H1 (cell line): ENCODE measurements around the gene ZC3H12C. TPM values are rescaled to one million over a fixed set of nuclear protein-coding genes. Genes with fewer than 3 reads are reported as not detected.

ENCODE experiments used
- CHD7 ChIP-seq: fragments of 300-600 bp; sonication (generic); IDR thresholded peaks from 2 replicates; pipeline ENCODE4 v1.7.1; 2012; ENCODE audit warnings: low read length, moderate library complexity, mild to moderate bottlenecking, inconsistent platforms; ENCODE audit not compliant: insufficient replicate concordance
- GABPA ChIP-seq: IDR thresholded peaks from 2 replicates; pipeline ENCODE4 v1.6.1; 2011; ENCODE audit warnings: mild to moderate bottlenecking, low read length, moderate library complexity, borderline replicate concordance; ENCODE audit not compliant: insufficient read depth
- KDM1A ChIP-seq: fragments of 200-600, 300-600 bp; sonication (generic); IDR thresholded peaks from 2 replicates; pipeline ENCODE4 v1.7.1; 2016; ENCODE audit warnings: mild to moderate bottlenecking, low read length, borderline replicate concordance
- POU5F1 ChIP-seq: IDR thresholded peaks from 2 replicates; pipeline ENCODE4 v1.6.1; 2011; ENCODE audit warnings: low read depth, mild to moderate bottlenecking, low read length, moderate library complexity
- RAD21 ChIP-seq, 2 experiments: IDR thresholded peaks in 1 of 2; conservative IDR thresholded peaks in 1 of 2; 2 replicates each; pipeline ENCODE4 v1.6.1; 2011; ENCODE audit warnings: low read depth in 2 of 2, low read length in 2 of 2, improper control_type of control experiment in 1 of 2, inconsistent platforms in 1 of 2, mild to moderate bottlenecking in 1 of 2, moderate library complexity in 1 of 2
- TAF7 ChIP-seq: optimal IDR thresholded peaks from 2 replicates; pipeline ENCODE3; 2011; ENCODE audit warnings: low read depth, mild to moderate bottlenecking, inconsistent platforms, low read length, moderate library complexity, borderline replicate concordance
- polyA plus RNA-seq, 7 experiments: library from polyadenylated mRNA; depleted of rRNA in 3 of 7; stranded (reverse) in 5 of 7; unstranded in 2 of 7; fragments of >200 nt in 5 of 7; fragments of 200-250 nt in 2 of 7; gene quantifications; 1 replicate in 5 of 7; 2 replicates in 1 of 7; 4 replicates in 1 of 7; pipeline versions ENCODE4 v1.2.1 to v1.2.3, GENCODE V29; 2011 to 2013; ENCODE audit warnings: missing spikeins in 2 of 7, mixed read lengths in 2 of 7
- total RNA-seq: library from RNA; stranded (reverse); fragmentation: NEBNext Ultra II Directional; extraction: Animal tissue kit (Norgen Biotek cat#: 25700); gene quantifications from 2 replicates; pipeline ENCODE4 v1.2.1, GENCODE V29; 2021

ZC3H12C gene
- total and polyA plus RNA-seq, 2 of the 8 experiments (the other 6 are each of a cell fraction or from before 2014, with no cell fraction given), result 2.0 to 2.7 TPM

- no peak for TF ChIP-seq CHD7
- TF ChIP-seq KDM1A, result no peak
- TF ChIP-seq GABPA, result no peak
- TF ChIP-seq RAD21 (IDR thresholded peaks at IDR 0.05 in 1 of 2, conservative IDR thresholded peaks at IDR 0.05 in 1 of 2; ENCODE audit: low read depth in 2 of 2, low read length in 2 of 2), result no peak
- TF ChIP-seq POU5F1, result no peak
- no peak for TF ChIP-seq TAF7
- TF ChIP-seq, all 59 proteins: peak for 0
Measured at GRCh38 chr11:110190885-110191284, 97.7 kb downstream of the ZC3H12C start (continued).
